Suprapubic skin (tissue), 4 donors: ENCODE data around the gene SLC6A18. TPM values are rescaled to one million over a fixed set of nuclear protein-coding genes. Genes with fewer than 3 reads are reported as not detected.
A peak's percentile ranks its signal among the peaks of the same experiment; 100 is the strongest.

ENCODE experiments used
- DNase-seq, 2 donors: peaks; one replicate each; pipeline ENCODE4 v3.0.0-alpha.2; 2019; ENCODE audit warnings: low spot score in 2 of 2
- H3K27ac ChIP-seq: fragments of 200-600 bp; sonication (generic); one replicate; pipeline ENCODE4 v1.5.1; 2019
- H3K27me3 ChIP-seq: fragments of 200-600 bp; sonication (generic); one replicate; pipeline ENCODE4 v1.5.1; 2019
- H3K36me3 ChIP-seq: fragments of 200-600 bp; sonication (generic); one replicate; pipeline ENCODE4 v1.5.1; 2019
- H3K4me1 ChIP-seq: fragments of 200-600 bp; sonication (generic); one replicate; pipeline ENCODE4 v1.5.1; 2019
- H3K4me3 ChIP-seq: fragments of 200-600 bp; sonication (generic); one replicate; pipeline ENCODE4 v1.5.1; 2019; ENCODE audit warnings: mild to moderate bottlenecking
- H3K9me3 ChIP-seq: fragments of 200-600 bp; sonication (generic); one replicate; pipeline ENCODE4 v1.5.1; 2019
- CTCF ChIP-seq, 2 donors: fragments of 200-600 bp in 1 of 2; fragments of 450-650 bp in 1 of 2; sonication (generic) in 1 of 2; IDR thresholded peaks; one replicate each; pipeline ENCODE4 v1.5.1; 2016 to 2019; ENCODE audit warnings: antibody characterized with exemption in 2 of 2, mild to moderate bottlenecking in 1 of 2, moderate library complexity in 1 of 2
- EP300 ChIP-seq: sonication (generic); formaldehyde crosslinking; IDR thresholded peaks from one replicate; pipeline ENCODE4 v1.6.1; 2017; ENCODE audit warnings: antibody characterized with exemption
- POLR2A ChIP-seq, 2 donors: fragments of 450-650 bp; IDR thresholded peaks; one replicate each; pipeline ENCODE4 v1.6.1; 2017; ENCODE audit warnings: antibody characterized with exemption in 2 of 2, mild to moderate bottlenecking in 2 of 2, moderate library complexity in 2 of 2
- POLR2AphosphoS5 ChIP-seq, 3 donors: sonication (generic); formaldehyde crosslinking; IDR thresholded peaks; one replicate each; pipeline ENCODE4 v1.6.1; 2017; ENCODE audit warnings: antibody characterized with exemption in 3 of 3
- WGBS: methylation state at CpG from one replicate; pipeline ENCODE4 v1.1.5; 2018; 5-methylcytosine and 5-hydroxymethylcytosine counted together
- total RNA-seq, 4 donors: library from RNA; depleted of rRNA; stranded (reverse); fragments of >200 nt; gene quantifications; one replicate each; pipeline ENCODE4 v1.1.0, GENCODE V29; 2016

Gene SLC6A18
- total RNA-seq, 4 donors from 2014 or later, result not detected

GRCh38 chr5:1277331-1277730 is 52.1 kb downstream of the SLC6A18 start:
- H3K27ac ChIP-seq, result no peak overlapping the region
- H3K4me3 ChIP-seq, result no peak overlapping the region
- DNase-seq, result no peak
- no peaks in the 10 kb centered on the region for H3K27me3 ChIP-seq
- no peaks in the 10 kb centered on the region for H3K36me3 ChIP-seq
- WGBS, result 85% methylated on average over 16 of the region's 21 CpGs
- TF ChIP-seq POLR2AphosphoS5 (IDR thresholded peaks at IDR 0.05) (no peak), CTCF (IDR thresholded peaks at IDR 0.05) (no peak), EP300 (no peak)
- no peaks in the 10 kb centered on the region for H3K4me1 ChIP-seq
- no peaks in the 10 kb centered on the region for H3K9me3 ChIP-seq

DNA sequence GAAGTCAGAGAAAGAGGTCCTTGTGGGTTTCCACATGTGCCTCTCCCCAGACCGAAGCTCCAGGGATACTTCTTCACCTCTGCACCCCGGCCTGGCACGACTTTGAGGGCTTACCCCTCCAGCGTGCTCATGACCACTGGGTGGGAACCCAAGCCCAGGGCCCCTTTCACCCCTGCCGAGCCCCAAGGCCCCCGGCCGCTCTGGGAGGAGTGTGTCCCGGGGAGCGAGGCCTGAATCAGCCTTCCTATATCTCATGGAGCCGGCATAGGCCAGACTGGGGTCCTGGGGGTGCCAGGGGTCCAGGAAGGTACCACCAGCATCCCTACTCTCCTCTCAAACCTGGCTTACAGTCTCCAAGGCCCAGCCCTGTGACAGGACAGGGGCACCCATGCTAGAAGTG is 52.6 kb downstream of the SLC6A18 start:
- H3K4me1 ChIP-seq, result no peaks in the 10 kb centered on the region
- no CpG with 5 or more reads among the region's 10 CpGs for WGBS
- H3K9me3 ChIP-seq, result no peaks in the 10 kb centered on the region
- TF ChIP-seq POLR2AphosphoS5 (IDR thresholded peaks at IDR 0.05), result no peak
- TF ChIP-seq POLR2A (IDR thresholded peaks at IDR 0.05), result no peak
- no peak for TF ChIP-seq CTCF (IDR thresholded peaks at IDR 0.05)
- TF ChIP-seq EP300, result no peak
- DNase-seq, result no peak
- no peaks in the 10 kb centered on the region for H3K27me3 ChIP-seq
- H3K4me3 ChIP-seq, result no peak overlapping the region
- H3K36me3 ChIP-seq, result no peaks in the 10 kb centered on the region
- H3K27ac ChIP-seq, result no peak overlapping the region

DNA sequence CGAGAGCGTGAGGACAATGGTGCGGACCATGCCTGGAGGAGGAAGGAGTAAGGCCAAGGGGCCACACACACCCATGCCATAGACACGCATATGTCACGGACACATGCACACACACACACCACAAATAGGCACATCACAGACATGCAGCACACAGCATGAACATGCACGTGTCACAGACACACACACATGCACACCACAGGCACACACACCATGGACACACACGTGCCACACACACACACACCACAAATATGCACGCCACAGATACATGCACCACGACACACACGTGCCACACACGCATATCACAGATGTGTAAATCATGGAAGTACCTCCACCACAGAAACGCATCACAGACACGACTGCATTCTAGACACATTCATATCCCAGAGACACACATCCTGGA is 53.0 kb downstream of the SLC6A18 start:
- no peaks in the 10 kb centered on the region for H3K27me3 ChIP-seq
- H3K27ac ChIP-seq, result no peak overlapping the region
- H3K36me3 ChIP-seq, result no peaks in the 10 kb centered on the region
- WGBS, result 92% methylated on average over 9 of the region's 13 CpGs
- no peak overlapping the region for H3K4me3 ChIP-seq
- H3K9me3 ChIP-seq, result no peaks in the 10 kb centered on the region
- TF ChIP-seq EP300 (no peak), CTCF (IDR thresholded peaks at IDR 0.05) (no peak), POLR2A (IDR thresholded peaks at IDR 0.05) (no peak), POLR2AphosphoS5 (IDR thresholded peaks at IDR 0.05) (no peak)
- DNase-seq, result no peak
- H3K4me1 ChIP-seq, result no peaks in the 10 kb centered on the region

GRCh38 chr5:1278656-1279442 is 53.7 kb downstream of the SLC6A18 start:
- TF ChIP-seq CTCF (IDR thresholded peaks at IDR 0.05) (no peak), POLR2AphosphoS5 (IDR thresholded peaks at IDR 0.05) (no peak), POLR2A (IDR thresholded peaks at IDR 0.05) (no peak), EP300 (no peak)
- Histone ChIP-seq H3K4me3 (no peak overlapping the region), H3K27ac (no peak overlapping the region), H3K36me3 (no peaks in the 10 kb centered on the region), H3K27me3 (no peaks in the 10 kb centered on the region), H3K4me1 (no peaks in the 10 kb centered on the region), H3K9me3 (no peaks in the 10 kb centered on the region)
- 96% methylated on average over 34 of the region's 42 CpGs for WGBS
- DNase-seq, result no peak

GRCh38 chr5:1279443-1280151 is 54.4 kb downstream of the SLC6A18 start:
- Histone ChIP-seq H3K27ac (no peak overlapping the region), H3K27me3 (no peaks in the 10 kb centered on the region), H3K4me3 (no peak overlapping the region), H3K4me1 (no peaks in the 10 kb centered on the region), H3K36me3 (no peaks in the 10 kb centered on the region), H3K9me3 (no peaks in the 10 kb centered on the region)
- DNase-seq, result peak in 1 of 2 donors; percentile 77
- TF ChIP-seq POLR2A (IDR thresholded peaks at IDR 0.05) (no peak), EP300 (no peak), POLR2AphosphoS5 (IDR thresholded peaks at IDR 0.05) (no peak), CTCF (IDR thresholded peaks at IDR 0.05) (no peak)
- WGBS, result 90% methylated on average over 20 of the region's 34 CpGs
